Fibroblast of skin of left biceps (primary cell): ENCODE data around the gene SKP1.
A peak's percentile ranks its signal among the peaks of the same experiment; 100 is the strongest.
"Not testable (repeated sequence)": the region's sequence is repeated elsewhere in the genome, so short reads cannot be mapped to it uniquely, and the experiment has no call there.

Experiments used
- DNase-seq, 2 experiments: peaks; one replicate each; pipeline ENCODE4 v3.0.0-alpha.2; 2013; ENCODE audit warnings: low read depth in 2 of 2

The SKP1 gene

GRCh38 chr5:134176511-134177368 lies at the start of gene SKP1:
Gene SKP1 (minus strand): TSS chr5:134176950. CDS start chr5:134174022, 2,928 bp downstream.
- DNase-seq = peak; percentile 56 to 69

- peak; percentile 96 to 97 for DNase-seq
These were observed 49.2 kb upstream of the SKP1 start, which contains the start of gene PPP2CA for GRCh38 chr5:134225780-134226440. Gene PPP2CA (minus strand): TSS chr5:134226073. CDS start chr5:134225861, 212 bp downstream.

- peak in 1 of 2 experiments; percentile 54 for DNase-seq
These were observed 48.4 kb upstream of the SKP1 start for GRCh38 chr5:134224888-134225779.

GRCh38 chr5:134223406-134224248 lies 46.9 kb upstream of the SKP1 start:
- DNase-seq = no peak

- DNase-seq = not testable (repeated sequence)
These were observed 44.9 kb upstream of the SKP1 start for GRCh38 chr5:134221690-134222089.

GRCh38 chr5:134215757-134216156 lies 39.0 kb upstream of the SKP1 start:
- DNase-seq = no peak

- peak; percentile 23 to 33 for DNase-seq
These were observed 34.7 kb upstream of the SKP1 start for GRCh38 chr5:134211263-134212031.

- DNase-seq = no peak
These were observed 32.9 kb upstream of the SKP1 start for GRCh38 chr5:134209477-134210245.

- no peak for DNase-seq
These were observed 30.9 kb upstream of the SKP1 start for GRCh38 chr5:134207696-134208095.

GRCh38 chr5:134206627-134207160 lies 29.9 kb upstream of the SKP1 start:
- no peak for DNase-seq

- no peak for DNase-seq
These were observed 27.8 kb upstream of the SKP1 start for GRCh38 chr5:134204575-134204974.

GRCh38 chr5:134203630-134204029 lies 26.9 kb upstream of the SKP1 start:
- DNase-seq = no peak

GRCh38 chr5:134195666-134196065 lies 18.9 kb upstream of the SKP1 start:
- no peak for DNase-seq

- no peak for DNase-seq
These were observed 12.3 kb upstream of the SKP1 start for GRCh38 chr5:134189031-134189430.

GRCh38 chr5:134188092-134188491 lies 11.3 kb upstream of the SKP1 start:
- DNase-seq = no peak

- DNase-seq = peak in 1 of 2 experiments; percentile 3
These were observed 7.7 kb upstream of the SKP1 start for GRCh38 chr5:134184155-134185135.

GRCh38 chr5:134183481-134183880 lies 6.7 kb upstream of the SKP1 start:
- no peak for DNase-seq

- DNase-seq = no peak
These were observed 1.3 kb upstream of the SKP1 start for GRCh38 chr5:134178096-134178419.
